Cardiac muscle cell (in vitro differentiated cells and primary cell): ENCODE measurements around the gene ROPN1. TPM values are rescaled to one million over a fixed set of nuclear protein-coding genes. Genes with fewer than 3 reads are reported as not detected.
"Not testable (repeated sequence)": the region's sequence is repeated elsewhere in the genome, so short reads cannot be mapped to it uniquely, and the experiment has no call there.

Experiments used
- DNase-seq, 2 donors: peaks; one replicate each; pipeline versions ENCODE4 v3.0.0 to v3.0.0-alpha.2; 2010 to 2017; ENCODE audit warnings: low read depth in 1 of 2, low spot score in 1 of 2
- H3K27ac ChIP-seq: fragments of 200-600 bp; sonication (generic); 2 replicates; pipeline ENCODE4 v1.5.1; 2016
- H3K27me3 ChIP-seq: fragments of 200-600 bp; sonication (generic); 2 replicates; pipeline ENCODE4 v1.6.0; 2016; ENCODE audit warnings: control low read depth
- H3K36me3 ChIP-seq: fragments of 200-600 bp; sonication (generic); 2 replicates; pipeline ENCODE4 v1.5.1; 2016; ENCODE audit warnings: control low read depth
- H3K4me1 ChIP-seq: fragments of 200-600 bp; sonication (generic); 2 replicates; pipeline ENCODE4 v1.8.1; 2017; ENCODE audit warnings: low read depth, mild to moderate bottlenecking, mixed run types
- H3K4me3 ChIP-seq: fragments of 200-600 bp; sonication (generic); 2 replicates; pipeline ENCODE4 v1.5.1; 2016; ENCODE audit warnings: mild to moderate bottlenecking
- H3K9me3 ChIP-seq: fragments of 200-600 bp; sonication (generic); 2 replicates; pipeline ENCODE4 v1.5.1; 2017; ENCODE audit warnings: low read depth, mild to moderate bottlenecking, control low read depth
- polyA plus RNA-seq: library from polyadenylated mRNA; unstranded; fragments of >200 nt; fragmentation: Nextera tagmentation; extraction: Ambion mirVana; gene quantifications from 2 replicates; pipeline ENCODE4 v1.2.1, GENCODE V29; 2016
- total RNA-seq: library from RNA; depleted of rRNA; stranded (reverse); fragments of >200 nt; gene quantifications from 2 replicates; pipeline ENCODE4 v1.2.3, GENCODE V29; 2016
- TF ChIP-seq, protein P1 (sequence below): IDR thresholded peaks from 2 replicates; pipeline ENCODE4 v1.5.1; 2012; ENCODE audit warnings: low read depth, mild to moderate bottlenecking, low read length

Gene ROPN1
- total and polyA plus RNA-seq, 2 experiments from 2014 or later: not detected

DNA sequence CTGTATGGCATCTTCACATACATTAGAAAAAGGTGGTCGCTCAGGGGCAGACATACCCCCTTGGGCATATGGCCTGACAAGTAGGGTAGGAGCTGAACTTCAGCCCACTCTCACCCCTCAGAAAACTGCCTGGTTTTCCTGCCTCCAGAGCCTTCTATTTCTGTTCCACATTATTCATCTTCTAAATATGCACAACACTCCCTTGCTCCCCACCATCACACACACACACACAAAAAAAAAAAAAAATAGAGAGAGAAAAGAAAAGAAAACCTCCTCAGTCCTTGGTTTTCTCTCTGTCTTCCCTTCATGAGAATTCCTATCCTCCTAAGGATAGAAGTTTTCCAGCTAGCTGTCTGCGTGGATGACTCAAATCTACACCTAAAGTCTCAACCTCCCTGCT lies 5.6 kb upstream of the ROPN1 start:
- Histone ChIP-seq H3K27ac (no peak overlapping the region), H3K9me3 (no peaks in the 10 kb centered on the region), H3K36me3 (no peaks in the 10 kb centered on the region), H3K4me1 (peaks cover 5% of the 10 kb centered on the region), H3K4me3 (no peak overlapping the region), H3K27me3 (peaks cover 72% of the 10 kb centered on the region)
- TF ChIP-seq, protein P1, sequence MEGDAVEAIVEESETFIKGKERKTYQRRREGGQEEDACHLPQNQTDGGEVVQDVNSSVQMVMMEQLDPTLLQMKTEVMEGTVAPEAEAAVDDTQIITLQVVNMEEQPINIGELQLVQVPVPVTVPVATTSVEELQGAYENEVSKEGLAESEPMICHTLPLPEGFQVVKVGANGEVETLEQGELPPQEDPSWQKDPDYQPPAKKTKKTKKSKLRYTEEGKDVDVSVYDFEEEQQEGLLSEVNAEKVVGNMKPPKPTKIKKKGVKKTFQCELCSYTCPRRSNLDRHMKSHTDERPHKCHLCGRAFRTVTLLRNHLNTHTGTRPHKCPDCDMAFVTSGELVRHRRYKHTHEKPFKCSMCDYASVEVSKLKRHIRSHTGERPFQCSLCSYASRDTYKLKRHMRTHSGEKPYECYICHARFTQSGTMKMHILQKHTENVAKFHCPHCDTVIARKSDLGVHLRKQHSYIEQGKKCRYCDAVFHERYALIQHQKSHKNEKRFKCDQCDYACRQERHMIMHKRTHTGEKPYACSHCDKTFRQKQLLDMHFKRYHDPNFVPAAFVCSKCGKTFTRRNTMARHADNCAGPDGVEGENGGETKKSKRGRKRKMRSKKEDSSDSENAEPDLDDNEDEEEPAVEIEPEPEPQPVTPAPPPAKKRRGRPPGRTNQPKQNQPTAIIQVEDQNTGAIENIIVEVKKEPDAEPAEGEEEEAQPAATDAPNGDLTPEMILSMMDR: no peak
- DNase-seq: no peak

- Histone ChIP-seq H3K27me3 (peaks cover 65% of the 10 kb centered on the region), H3K36me3 (no peaks in the 10 kb centered on the region), H3K4me1 (no peaks in the 10 kb centered on the region), H3K27ac (no peak overlapping the region), H3K9me3 (no peaks in the 10 kb centered on the region), H3K4me3 (no peak overlapping the region)
- no peak for DNase-seq
- TF ChIP-seq, protein P1: no peak
Measured at GRCh38 chr3:123993818-123994217, 1.9 kb upstream of the ROPN1 start.

DNA sequence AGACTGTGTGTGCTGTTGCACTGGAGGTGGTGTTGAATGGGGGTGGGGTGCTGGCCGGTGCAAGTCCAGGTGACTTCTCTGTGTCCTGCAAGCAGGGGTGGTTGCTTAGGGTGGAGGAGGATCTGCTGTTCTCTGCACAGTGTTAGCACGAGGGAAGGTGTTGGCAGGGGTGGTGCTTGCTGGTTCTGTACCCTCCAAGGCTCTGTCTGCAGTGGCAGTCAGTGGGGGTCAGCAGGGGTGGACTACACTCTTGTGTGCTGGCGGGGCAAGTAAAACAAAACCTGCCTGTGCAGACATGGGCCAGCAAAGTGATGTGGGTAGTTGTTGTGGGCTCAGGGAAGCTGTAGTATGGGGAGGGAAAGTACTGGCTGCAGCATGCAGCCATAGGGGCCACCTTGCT lies 5.5 kb downstream of the ROPN1 start:
- TF ChIP-seq, protein P1: no peak
- H3K36me3 ChIP-seq: no peaks in the 10 kb centered on the region
- no peak overlapping the region for H3K27ac ChIP-seq
- H3K27me3 ChIP-seq: peaks cover 79% of the 10 kb centered on the region
- DNase-seq: no peak
- H3K4me3 ChIP-seq: no peak overlapping the region
- no peaks in the 10 kb centered on the region for H3K4me1 ChIP-seq
- no peaks in the 10 kb centered on the region for H3K9me3 ChIP-seq

- no peaks in the 10 kb centered on the region for H3K9me3 ChIP-seq
- H3K27me3 ChIP-seq: peaks cover 82% of the 10 kb centered on the region
- H3K27ac ChIP-seq: no peak overlapping the region
- DNase-seq: no peak
- no peaks in the 10 kb centered on the region for H3K4me1 ChIP-seq
- no peak overlapping the region for H3K4me3 ChIP-seq
- TF ChIP-seq, protein P1: no peak
- H3K36me3 ChIP-seq: no peaks in the 10 kb centered on the region
Measured at GRCh38 chr3:123984957-123985356, 7.0 kb downstream of the ROPN1 start.

DNA sequence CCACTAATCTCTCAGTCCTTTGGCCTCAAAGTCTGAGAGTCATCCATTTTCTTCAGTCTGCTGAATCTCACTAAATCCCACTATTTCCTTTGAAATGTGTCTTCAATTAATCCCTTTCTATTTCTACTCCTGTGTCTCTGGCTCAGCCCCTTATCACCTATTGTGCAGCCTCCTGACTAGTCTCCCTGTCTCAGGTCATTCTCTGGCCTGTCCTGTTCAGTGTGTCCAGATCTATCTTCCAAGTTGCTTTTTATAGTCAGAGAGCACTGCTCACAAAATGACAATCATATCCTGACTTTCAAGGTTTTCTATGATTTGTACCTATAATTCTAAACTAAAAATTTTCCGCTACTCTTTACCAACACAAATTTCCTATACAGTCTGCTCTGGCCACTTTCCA lies 7.6 kb downstream of the ROPN1 start:
- Histone ChIP-seq H3K27me3 (peaks cover 78% of the 10 kb centered on the region), H3K4me1 (no peaks in the 10 kb centered on the region), H3K9me3 (no peaks in the 10 kb centered on the region), H3K27ac (no peak overlapping the region), H3K4me3 (no peak overlapping the region), H3K36me3 (no peaks in the 10 kb centered on the region)
- no peak for DNase-seq
- TF ChIP-seq, protein P1: no peak

GRCh38 chr3:123981317-123981716 lies 10.6 kb downstream of the ROPN1 start:
- H3K9me3 ChIP-seq, H3K4me3 ChIP-seq, H3K4me1 ChIP-seq, H3K27ac ChIP-seq, DNase-seq, H3K36me3 ChIP-seq: not testable (repeated sequence)
- peaks cover 54% of the 10 kb centered on the region for H3K27me3 ChIP-seq
